OCI-LY7 (cell line): Measurements from ENCODE around the gene RAD9A. TPM values are rescaled to one million over a fixed set of nuclear protein-coding genes. Genes with fewer than 3 reads are reported as not detected.

Experiments
- BruUV-seq: library from RNA; stranded (reverse); fragments of 400-500 nt; replicated peaks from 2 replicates; lab custom pipeline; 2021; lab: Mats Ljungman, UMichigan
- CTCF ChIA-PET: fragments of 300-600 bp; sonication (Branson Sonifier 250); formaldehyde crosslinking; loops from one replicate; lab custom pipeline; 2022; ENCODE audit warnings: antibody characterized with exemption; ENCODE audit not compliant: unreplicated experiment; lab: Charles Lee
- POLR2A ChIA-PET: fragments of 300-600 bp; sonication (Branson Sonifier 250); formaldehyde crosslinking; loops from one replicate; lab custom pipeline; 2022; ENCODE audit warnings: antibody characterized with exemption; lab: Charles Lee
- DNase-seq: peaks from one replicate; pipeline ENCODE4 v3.0.0-alpha.2; 2015; ENCODE audit warnings: low spot score
- H2AFZ ChIP-seq: fragments of 200-600 bp; sonication (generic), shearing (Covaris generic); 2 replicates; pipeline ENCODE4 v1.6.1; 2014; ENCODE audit warnings: mild to moderate bottlenecking, antibody characterized with exemption, low read length, moderate library complexity
- H3K27ac ChIP-seq: fragments of 200-600 bp; sonication (generic); 2 replicates; pipeline ENCODE4 v1.5.1; 2014; ENCODE audit warnings: mixed run types, low read depth, mild to moderate bottlenecking, moderate library complexity, low read length, inconsistent platforms; ENCODE audit not compliant: poor library complexity, severe bottlenecking
- H3K36me3 ChIP-seq: fragments of 200-600 bp; sonication (generic); 2 replicates; pipeline ENCODE4 v1.6.1; 2014; ENCODE audit warnings: mild to moderate bottlenecking, antibody characterized with exemption, low read length, moderate library complexity, mixed read lengths; ENCODE audit not compliant: insufficient read depth
- H3K4me1 ChIP-seq: fragments of 200-600 bp; sonication (generic); 2 replicates; pipeline ENCODE4 v1.5.1; 2014; ENCODE audit warnings: mild to moderate bottlenecking, low read length; ENCODE audit not compliant: insufficient read depth, poor library complexity, severe bottlenecking
- H3K4me2 ChIP-seq: fragments of 200-600 bp; sonication (generic); 2 replicates; pipeline ENCODE4 v1.6.1; 2014; ENCODE audit warnings: mild to moderate bottlenecking, low read length
- H3K4me3 ChIP-seq: fragments of 200-600 bp; sonication (generic); 2 replicates; pipeline ENCODE4 v1.5.1; 2014; ENCODE audit warnings: mild to moderate bottlenecking, low read depth, low read length; ENCODE audit not compliant: poor library complexity, severe bottlenecking
- H3K79me2 ChIP-seq: fragments of 200-600 bp; sonication (generic); 2 replicates; pipeline ENCODE4 v1.6.1; 2016; ENCODE audit warnings: low read depth, mild to moderate bottlenecking, low read length, moderate library complexity, mixed read lengths; ENCODE audit not compliant: insufficient read depth
- H3K9me2 ChIP-seq: fragments of 200-600 bp; sonication (generic); 2 replicates; pipeline ENCODE4 v1.6.1; 2016; ENCODE audit warnings: mild to moderate bottlenecking, low read length, mixed read lengths; ENCODE audit not compliant: insufficient read depth
- H3K9me3 ChIP-seq: fragments of 200-600 bp; sonication (generic); 2 replicates; pipeline ENCODE4 v1.6.1; 2014; ENCODE audit warnings: mild to moderate bottlenecking, mixed run types, low read length, mixed read lengths
- H4K20me1 ChIP-seq: fragments of 200-600 bp; sonication (generic); 2 replicates; pipeline ENCODE4 v1.6.1; 2014; ENCODE audit warnings: mild to moderate bottlenecking, antibody characterized with exemption, low read length, moderate library complexity, mixed read lengths; ENCODE audit not compliant: insufficient read depth
- EZH2phosphoT487 ChIP-seq: fragments of 200-600 bp; sonication (generic); IDR thresholded peaks from 2 replicates; pipeline ENCODE4 v1.6.1; 2018; ENCODE audit warnings: low read depth, borderline replicate concordance, mild to moderate bottlenecking, mixed run types, antibody characterized with exemption, low read length, moderate library complexity, mixed read lengths
- intact Hi-C: fragments of 100-400 bp; cut with micrococcal nuclease; formaldehyde crosslinking; loops from one replicate; pipeline ENCODE4 v1.10.0; 2022; ENCODE audit not compliant: unreplicated experiment
- total RNA-seq, 2 experiments: library from RNA; depleted of rRNA in 1 of 2; stranded (reverse); fragments of >200 nt in 1 of 2; shearing (Covaris generic) in 1 of 2; gene quantifications; 2 replicates each; pipeline ENCODE4 v1.2.3, GENCODE V29; 2014 to 2022
- TF ChIP-seq, protein P1 (sequence below): fragments of 200-600 bp; sonication (generic); conservative IDR thresholded peaks from 2 replicates; pipeline ENCODE4 v1.5.1; 2014; ENCODE audit warnings: mild to moderate bottlenecking, antibody characterized with exemption, low read length, moderate library complexity, mixed read lengths

The RAD9A gene
- total RNA-seq, 2 experiments from 2014 or later: 51.0 to 62.2 TPM

DNA sequence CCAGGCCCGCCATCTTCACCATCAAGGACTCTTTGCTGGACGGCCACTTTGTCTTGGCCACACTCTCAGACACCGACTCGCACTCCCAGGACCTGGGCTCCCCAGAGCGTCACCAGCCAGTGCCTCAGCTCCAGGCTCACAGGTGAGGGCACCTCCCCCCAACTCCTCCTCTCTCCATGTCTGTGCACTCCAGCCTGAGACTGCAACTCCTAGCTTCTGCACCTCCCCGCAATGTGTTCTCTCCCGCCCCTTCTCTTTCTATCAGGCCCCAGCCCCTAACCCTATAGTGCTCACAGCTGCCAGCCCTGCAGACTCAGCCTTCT is 4.4 kb downstream of the RAD9A start:
- Histone ChIP-seq H3K9me2 (no peaks in the 10 kb centered on the region), H3K27ac (peak overlapping the region; percentile 36), H3K4me1 (peaks cover 32% of the 10 kb centered on the region), H3K4me3 (no peak overlapping the region), H3K79me2 (peaks cover 23% of the 10 kb centered on the region), H4K20me1 (0 out of 2 replicates have a peak, but pooled peaks cover 7% of the 10 kb centered on the region), H2AFZ (no peak overlapping the region), H3K9me3 (no peaks in the 10 kb centered on the region), H3K36me3 (peaks cover 72% of the 10 kb centered on the region), H3K4me2 (no peak overlapping the region)
- CTCF ChIA-PET: no interaction called here
- TF ChIP-seq EZH2phosphoT487: no peak
- TF ChIP-seq, protein P1, sequence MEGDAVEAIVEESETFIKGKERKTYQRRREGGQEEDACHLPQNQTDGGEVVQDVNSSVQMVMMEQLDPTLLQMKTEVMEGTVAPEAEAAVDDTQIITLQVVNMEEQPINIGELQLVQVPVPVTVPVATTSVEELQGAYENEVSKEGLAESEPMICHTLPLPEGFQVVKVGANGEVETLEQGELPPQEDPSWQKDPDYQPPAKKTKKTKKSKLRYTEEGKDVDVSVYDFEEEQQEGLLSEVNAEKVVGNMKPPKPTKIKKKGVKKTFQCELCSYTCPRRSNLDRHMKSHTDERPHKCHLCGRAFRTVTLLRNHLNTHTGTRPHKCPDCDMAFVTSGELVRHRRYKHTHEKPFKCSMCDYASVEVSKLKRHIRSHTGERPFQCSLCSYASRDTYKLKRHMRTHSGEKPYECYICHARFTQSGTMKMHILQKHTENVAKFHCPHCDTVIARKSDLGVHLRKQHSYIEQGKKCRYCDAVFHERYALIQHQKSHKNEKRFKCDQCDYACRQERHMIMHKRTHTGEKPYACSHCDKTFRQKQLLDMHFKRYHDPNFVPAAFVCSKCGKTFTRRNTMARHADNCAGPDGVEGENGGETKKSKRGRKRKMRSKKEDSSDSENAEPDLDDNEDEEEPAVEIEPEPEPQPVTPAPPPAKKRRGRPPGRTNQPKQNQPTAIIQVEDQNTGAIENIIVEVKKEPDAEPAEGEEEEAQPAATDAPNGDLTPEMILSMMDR: no peak
- BruUV-seq: no TSS peak
- intact Hi-C loops: no loop called here
- peak; percentile 0 for DNase-seq
- POLR2A ChIA-PET: no interaction called here

DNA sequence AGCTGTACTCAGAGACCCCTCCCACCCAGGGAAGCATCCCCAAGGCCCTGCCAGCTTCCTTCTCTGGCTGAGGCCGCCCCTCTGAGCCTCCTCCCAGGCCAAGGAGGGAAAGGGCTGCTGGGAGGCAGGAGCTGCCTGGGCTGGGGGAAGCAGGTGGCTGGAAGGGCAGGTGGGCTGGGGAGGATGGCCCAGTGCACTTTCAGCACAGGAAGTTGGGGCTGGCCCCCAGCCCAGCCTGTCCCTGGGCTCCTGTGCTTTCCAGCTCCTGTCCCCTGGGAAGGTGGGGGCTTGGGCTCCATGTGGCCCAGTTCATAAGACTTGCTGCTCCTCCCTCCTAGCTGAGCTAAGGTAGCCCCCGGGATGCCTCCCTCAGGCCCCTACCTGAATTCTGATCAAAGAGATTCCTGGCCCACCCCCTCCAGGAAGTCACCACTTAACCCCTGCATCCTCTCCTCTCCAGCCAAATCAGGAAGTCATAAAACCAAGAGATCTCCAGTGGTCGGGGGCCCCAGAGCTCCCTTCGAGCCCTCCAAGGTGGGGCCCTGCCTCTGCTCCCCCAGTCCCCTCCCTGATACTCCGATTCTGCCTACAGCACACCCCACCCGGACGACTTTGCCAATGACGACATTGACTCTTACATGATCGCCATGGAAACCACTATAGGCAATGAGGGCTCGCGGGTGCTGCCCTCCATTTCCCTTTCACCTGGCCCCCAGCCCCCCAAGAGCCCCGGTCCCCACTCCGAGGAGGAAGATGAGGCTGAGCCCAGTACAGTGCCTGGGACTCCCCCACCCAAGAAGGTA is 5.0 kb downstream of the RAD9A start:
- no TSS peak for BruUV-seq
- no peak overlapping the region for H3K4me3 ChIP-seq
- ChIA-PET CTCF (no interaction called here), POLR2A (interaction anchor here (0.6 kb wide), 1 partner anchor 34 kb away, joined by 6 read pairs; no protein-coding TSS in a partner anchor)
- no peak overlapping the region for H2AFZ ChIP-seq
- H3K36me3 ChIP-seq: peaks cover 72% of the 10 kb centered on the region
- H3K4me1 ChIP-seq: peaks cover 32% of the 10 kb centered on the region
- TF ChIP-seq EZH2phosphoT487: no peak
- TF ChIP-seq, protein P1: no peak
- H4K20me1 ChIP-seq: 0 out of 2 replicates have a peak, but pooled peaks cover 7% of the 10 kb centered on the region
- peaks cover 24% of the 10 kb centered on the region for H3K79me2 ChIP-seq
- peak overlapping the region; percentile 47 for H3K4me2 ChIP-seq
- peak; percentile 9 for DNase-seq
- H3K9me2 ChIP-seq: no peaks in the 10 kb centered on the region
- intact Hi-C loops: no loop called here
- peak overlapping the region; percentile 36 for H3K27ac ChIP-seq
- no peaks in the 10 kb centered on the region for H3K9me3 ChIP-seq

DNA sequence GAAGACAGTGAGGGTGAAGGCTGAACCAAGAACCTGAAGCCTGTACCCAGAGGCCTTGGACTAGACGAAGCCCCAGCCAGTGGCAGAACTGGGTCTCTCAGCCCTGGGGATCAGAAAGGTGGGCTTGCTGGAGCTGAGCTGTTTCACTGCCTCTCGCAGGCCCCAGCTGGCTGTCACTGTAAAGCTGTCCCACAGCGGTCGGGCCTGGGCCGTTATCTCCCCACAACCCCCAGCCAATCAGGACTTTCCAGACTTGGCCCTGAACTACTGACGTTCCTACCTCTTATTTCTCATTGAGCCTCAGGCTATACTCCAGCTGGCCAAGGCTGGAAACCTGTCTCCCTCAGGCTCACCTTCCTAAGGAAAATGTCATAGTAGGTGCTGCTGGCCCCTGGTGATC is 5.8 kb downstream of the RAD9A start:
- no peak overlapping the region for H3K4me2 ChIP-seq
- intact Hi-C loops: no loop called here
- peaks cover 17% of the 10 kb centered on the region for H3K79me2 ChIP-seq
- H3K36me3 ChIP-seq: peaks cover 72% of the 10 kb centered on the region
- CTCF ChIA-PET: no interaction called here
- no TSS peak for BruUV-seq
- H2AFZ ChIP-seq: no peak overlapping the region
- DNase-seq: peak; percentile 1
- POLR2A ChIA-PET: no interaction called here
- peaks cover 37% of the 10 kb centered on the region for H3K4me1 ChIP-seq
- H4K20me1 ChIP-seq: 0 out of 2 replicates have a peak, but pooled peaks cover 7% of the 10 kb centered on the region
- H3K4me3 ChIP-seq: no peak overlapping the region
- no peaks in the 10 kb centered on the region for H3K9me3 ChIP-seq
- TF ChIP-seq EZH2phosphoT487: no peak
- TF ChIP-seq, protein P1: no peak
- H3K9me2 ChIP-seq: no peaks in the 10 kb centered on the region
- no peak overlapping the region for H3K27ac ChIP-seq
